Naive thymus-derived CD4-positive, alpha-beta T cell (primary cell): ENCODE data around the gene PTP4A1. TPM values are rescaled to one million over a fixed set of nuclear protein-coding genes. Genes with fewer than 3 reads are reported as not detected.

ENCODE experiments used
- ATAC-seq: fragments of 150-1000 bp; cut with Tn5 transposase; 2 replicates; pipeline ENCODE4 v1.10.0; 2021; ENCODE audit warnings: mild to moderate bottlenecking, moderate library complexity
- CTCF ChIA-PET: fragments of 350-600 bp; sonication (Branson Sonifier 250); formaldehyde crosslinking; loops from one replicate; lab custom pipeline; 2021; ENCODE audit warnings: antibody characterized with exemption; lab: Charles Lee
- POLR2A ChIA-PET: fragments of 350-600 bp; sonication (Branson Sonifier 250); formaldehyde crosslinking; loops from one replicate; lab custom pipeline; 2021; ENCODE audit warnings: antibody characterized with exemption, inconsistent platforms; lab: Charles Lee
- DNase-seq, 9 donors: peaks; one replicate each; pipeline versions ENCODE4 v3.0.0 to v3.0.0-alpha.2; 2020 to 2022; ENCODE audit warnings: mixed read lengths in 1 of 9
- H3K27ac ChIP-seq: one replicate; pipeline ENCODE4 v1.7.0; 2013; ENCODE audit warnings: mild to moderate bottlenecking, low read depth, low read length, moderate library complexity
- H3K27me3 ChIP-seq, 2 donors: one replicate each; pipeline ENCODE4 v1.7.0; 2013; ENCODE audit warnings: low read length in 2 of 2, mild to moderate bottlenecking in 2 of 2, moderate library complexity in 2 of 2; ENCODE audit not compliant: control insufficient read depth in 2 of 2, insufficient read depth in 2 of 2
- H3K36me3 ChIP-seq, 3 experiments: 1 replicate in 2 of 3; 2 replicates in 1 of 3; pipeline ENCODE4 v1.7.0; 2013; ENCODE audit warnings: low read length in 3 of 3, mild to moderate bottlenecking in 3 of 3, moderate library complexity in 1 of 3; ENCODE audit not compliant: insufficient read depth in 3 of 3, control insufficient read depth in 2 of 3
- H3K4me1 ChIP-seq, 2 donors: one replicate each; pipeline ENCODE4 v1.7.0; 2013; ENCODE audit warnings: low read length in 2 of 2, mild to moderate bottlenecking in 2 of 2, moderate library complexity in 1 of 2; ENCODE audit not compliant: control insufficient read depth in 2 of 2, insufficient read depth in 2 of 2
- H3K4me3 ChIP-seq: 2 replicates; pipeline ENCODE4 v1.7.0; 2013; ENCODE audit warnings: mild to moderate bottlenecking, low read length
- H3K9me3 ChIP-seq, 3 experiments: 1 replicate in 2 of 3; 2 replicates in 1 of 3; pipeline ENCODE4 v1.7.0; 2013; ENCODE audit warnings: low read length in 3 of 3; ENCODE audit not compliant: control insufficient read depth in 2 of 3
- H3K27ac Mint-ChIP-seq, 9 donors: one replicate each; pipeline ENCODE4 v1.8.0; 2020 to 2022; ENCODE audit warnings: mixed read lengths in 9 of 9, mild to moderate bottlenecking in 8 of 9, moderate library complexity in 5 of 9, inconsistent platforms in 2 of 9
- H3K27me3 Mint-ChIP-seq, 5 donors: one replicate each; pipeline ENCODE4 v1.8.0; 2021 to 2022; ENCODE audit warnings: mixed read lengths in 5 of 5, mild to moderate bottlenecking in 1 of 5
- H3K36me3 Mint-ChIP-seq, 5 donors: one replicate each; pipeline ENCODE4 v1.8.0; 2020 to 2022; ENCODE audit warnings: mixed read lengths in 5 of 5, mild to moderate bottlenecking in 3 of 5, inconsistent platforms in 1 of 5
- H3K4me1 Mint-ChIP-seq, 7 donors: one replicate each; pipeline ENCODE4 v1.8.0; 2020 to 2022; ENCODE audit warnings: mixed read lengths in 7 of 7, mild to moderate bottlenecking in 3 of 7, inconsistent platforms in 1 of 7
- H3K4me3 Mint-ChIP-seq, 10 donors: one replicate each; pipeline ENCODE4 v1.8.0; 2020 to 2022; ENCODE audit warnings: mild to moderate bottlenecking in 10 of 10, mixed read lengths in 10 of 10, moderate library complexity in 6 of 10, inconsistent platforms in 2 of 10
- H3K9me3 Mint-ChIP-seq, 11 donors: one replicate each; pipeline ENCODE4 v1.8.0; 2020 to 2022; ENCODE audit warnings: mixed read lengths in 11 of 11, mild to moderate bottlenecking in 4 of 11, inconsistent platforms in 1 of 11, moderate library complexity in 1 of 11
- intact Hi-C, 2 donors: fragments of 100-400 bp; cut with micrococcal nuclease; formaldehyde crosslinking; loops; one replicate each; pipeline ENCODE4 v1.15.1; 2023
- polyA plus RNA-seq, 2 donors: library from polyadenylated mRNA; unstranded; fragments of 300-500 nt; fragmentation: Illumina TruSeq; gene quantifications; one replicate each; pipeline ENCODE4 v1.2.3, GENCODE V29; 2021
- total RNA-seq, 6 experiments: library from RNA in 5 of 6; stranded (reverse) in 5 of 6; gene quantifications; 1 replicate in 5 of 6; 2 replicates in 1 of 6; pipeline ENCODE4 v1.2.3 and lab custom pipeline; 2021 to 2026

The PTP4A1 gene
- total and polyA plus RNA-seq, 7 experiments from 2014 or later, result 26.4 to 165 (median 47.5) TPM

DNA sequence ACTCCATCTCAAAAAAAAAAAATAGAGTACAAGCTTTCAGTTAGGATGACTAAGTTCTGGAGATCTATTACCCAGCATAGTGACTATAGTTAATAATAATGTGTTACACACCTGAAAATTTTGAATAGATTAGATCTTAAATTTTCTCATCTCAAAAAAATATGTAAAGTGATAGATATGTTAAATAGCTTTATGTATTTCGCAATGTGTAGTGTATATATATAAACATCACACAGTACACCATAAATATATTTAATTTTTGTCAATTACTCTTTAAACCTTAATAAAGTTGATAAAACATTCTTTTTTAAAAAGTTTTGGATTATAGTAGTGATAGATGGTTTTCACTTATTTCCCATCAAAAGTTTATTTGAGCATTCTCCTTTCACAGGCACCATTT is 25.6 kb upstream of the PTP4A1 start:
- peaks cover 0 to 9% (median 2%) of the 10 kb centered on the region in 11 donors for H3K9me3 Mint-ChIP-seq
- Histone ChIP-seq H3K27me3 (no peaks in the 10 kb centered on the region), H3K4me3 (no peak overlapping the region), H3K4me1 (no peaks in the 10 kb centered on the region), H3K27ac (no peak overlapping the region), H3K9me3 (no peaks in the 10 kb centered on the region), H3K36me3 (no peaks in the 10 kb centered on the region)
- H3K27me3 Mint-ChIP-seq, result peaks cover 10 to 29% (median 17%) of the 10 kb centered on the region in 5 donors
- no peak overlapping the region for H3K4me3 Mint-ChIP-seq
- H3K36me3 Mint-ChIP-seq, result peaks cover 0 to 5% (median 0%) of the 10 kb centered on the region in 5 donors
- intact Hi-C loops, result no loop called here
- no peak for DNase-seq
- H3K4me1 Mint-ChIP-seq, result peaks cover 0 to 6% (median 0%) of the 10 kb centered on the region in 7 donors
- ChIA-PET CTCF (no interaction called here), POLR2A (no interaction called here)
- no peak overlapping the region for H3K27ac Mint-ChIP-seq
- no peak for ATAC-seq

GRCh38 chr6:63549076-63549475 is 23.2 kb upstream of the PTP4A1 start:
- no peak overlapping the region for H3K27ac Mint-ChIP-seq
- peaks cover 0 to 15% (median 6%) of the 10 kb centered on the region in 5 donors for H3K27me3 Mint-ChIP-seq
- CTCF ChIA-PET, result no interaction called here
- no peak overlapping the region for H3K27ac ChIP-seq
- intact Hi-C loops, result no loop called here
- POLR2A ChIA-PET, result no interaction called here
- no peaks in the 10 kb centered on the region for H3K36me3 ChIP-seq
- H3K9me3 Mint-ChIP-seq, result peaks cover 0 to 2% (median 0%) of the 10 kb centered on the region in 11 donors
- H3K36me3 Mint-ChIP-seq, result peaks cover 0 to 1% (median 0%) of the 10 kb centered on the region in 5 donors
- H3K4me3 ChIP-seq, result no peak overlapping the region
- no peak overlapping the region for H3K4me3 Mint-ChIP-seq
- H3K27me3 ChIP-seq, result no peaks in the 10 kb centered on the region
- H3K4me1 Mint-ChIP-seq, result peaks cover 0 to 3% (median 0%) of the 10 kb centered on the region in 7 donors
- H3K9me3 ChIP-seq, result no peaks in the 10 kb centered on the region
- no peaks in the 10 kb centered on the region for H3K4me1 ChIP-seq
- DNase-seq, result no peak
- no peak for ATAC-seq

DNA sequence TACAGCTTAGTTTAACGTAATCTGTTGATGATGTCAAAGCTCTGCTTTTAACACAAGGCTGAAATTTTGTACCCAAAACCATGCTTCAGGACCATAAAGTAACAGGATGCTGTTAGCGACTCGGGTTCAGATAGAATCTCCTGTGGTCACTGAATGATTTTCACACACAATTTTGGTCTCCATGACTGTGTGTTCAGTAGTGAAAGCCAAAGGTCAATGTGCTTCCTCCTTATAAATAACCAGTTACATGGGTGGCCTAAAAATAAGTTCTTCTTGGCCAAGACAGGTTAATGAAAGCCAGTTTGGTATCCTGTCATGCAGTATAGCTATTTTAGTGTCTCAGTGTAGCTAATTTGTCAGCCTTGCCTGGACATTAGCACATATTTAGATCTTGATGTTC is 19.1 kb upstream of the PTP4A1 start:
- intact Hi-C loops, result no loop called here
- H3K4me3 Mint-ChIP-seq, result no peak overlapping the region
- ChIA-PET POLR2A (no interaction called here), CTCF (no interaction called here)
- DNase-seq, result no peak
- Histone ChIP-seq H3K27me3 (no peaks in the 10 kb centered on the region), H3K4me1 (no peaks in the 10 kb centered on the region), H3K4me3 (no peak overlapping the region), H3K36me3 (no peaks in the 10 kb centered on the region), H3K27ac (no peak overlapping the region), H3K9me3 (no peaks in the 10 kb centered on the region)
- ATAC-seq, result no peak
- H3K27ac Mint-ChIP-seq, result no peak overlapping the region
- peaks cover 0 to 1% (median 0%) of the 10 kb centered on the region in 5 donors for H3K36me3 Mint-ChIP-seq
- no peaks in the 10 kb centered on the region for H3K4me1 Mint-ChIP-seq
- H3K27me3 Mint-ChIP-seq, result peaks cover 4 to 20% (median 11%) of the 10 kb centered on the region in 5 donors
- peaks cover 0 to 2% (median 0%) of the 10 kb centered on the region in 11 donors for H3K9me3 Mint-ChIP-seq

- Mint-ChIP-seq H3K27ac (no peak overlapping the region), H3K36me3 (peaks cover 0 to 1% (median 0%) of the 10 kb centered on the region in 5 donors), H3K9me3 (peaks cover 0 to 2% (median 0%) of the 10 kb centered on the region in 11 donors), H3K27me3 (peaks cover 4 to 20% (median 14%) of the 10 kb centered on the region in 5 donors), H3K4me1 (no peaks in the 10 kb centered on the region), H3K4me3 (no peak overlapping the region)
- CTCF ChIA-PET, result no interaction called here
- no peak for ATAC-seq
- Histone ChIP-seq H3K27ac (no peak overlapping the region), H3K4me3 (no peak overlapping the region), H3K36me3 (no peaks in the 10 kb centered on the region), H3K4me1 (no peaks in the 10 kb centered on the region), H3K9me3 (no peaks in the 10 kb centered on the region), H3K27me3 (no peaks in the 10 kb centered on the region)
- intact Hi-C loops, result no loop called here
- POLR2A ChIA-PET, result no interaction called here
- no peak for DNase-seq
Observed at GRCh38 chr6:63553900-63554299, 18.4 kb upstream of the PTP4A1 start.

DNA sequence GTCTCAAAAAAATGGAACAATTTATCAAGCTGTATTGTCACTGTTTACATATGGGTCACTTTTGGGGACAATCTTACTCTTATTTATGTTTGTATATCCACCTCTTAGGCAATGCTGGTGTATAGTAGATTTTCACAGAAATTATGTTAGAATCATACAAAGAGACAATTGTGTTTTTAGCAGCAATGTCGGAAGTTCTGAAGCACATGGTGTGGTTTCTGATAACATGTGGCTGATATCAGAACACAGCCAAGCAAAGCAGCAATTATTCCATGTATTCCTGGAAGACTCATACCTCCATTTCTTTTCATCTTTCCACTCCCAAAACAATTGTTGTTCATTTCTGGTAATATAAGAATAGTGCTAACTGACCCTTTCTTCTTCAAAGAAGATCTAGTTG is 17.5 kb upstream of the PTP4A1 start:
- H3K27ac ChIP-seq, result no peak overlapping the region
- H3K4me3 ChIP-seq, result no peak overlapping the region
- DNase-seq, result no peak
- no peaks in the 10 kb centered on the region for H3K4me1 ChIP-seq
- ATAC-seq, result no peak
- intact Hi-C loops, result no loop called here
- ChIA-PET CTCF (no interaction called here), POLR2A (no interaction called here)
- H3K4me1 Mint-ChIP-seq, result no peaks in the 10 kb centered on the region
- peaks cover 0 to 2% (median 0%) of the 10 kb centered on the region in 11 donors for H3K9me3 Mint-ChIP-seq
- peaks cover 0 to 1% (median 0%) of the 10 kb centered on the region in 5 donors for H3K36me3 Mint-ChIP-seq
- H3K27me3 Mint-ChIP-seq, result peaks cover 4 to 20% (median 15%) of the 10 kb centered on the region in 5 donors
- no peaks in the 10 kb centered on the region for H3K9me3 ChIP-seq
- no peak overlapping the region for H3K4me3 Mint-ChIP-seq
- H3K36me3 ChIP-seq, result no peaks in the 10 kb centered on the region
- H3K27ac Mint-ChIP-seq, result no peak overlapping the region
- H3K27me3 ChIP-seq, result no peaks in the 10 kb centered on the region

- H3K4me1 ChIP-seq, result no peaks in the 10 kb centered on the region
- Mint-ChIP-seq H3K36me3 (peaks cover 0 to 1% (median 0%) of the 10 kb centered on the region in 5 donors), H3K4me3 (no peak overlapping the region), H3K4me1 (peaks cover 0 to 2% (median 0%) of the 10 kb centered on the region in 7 donors), H3K9me3 (peaks cover 0 to 2% (median 0%) of the 10 kb centered on the region in 11 donors), H3K27me3 (peaks cover 4 to 26% (median 20%) of the 10 kb centered on the region in 5 donors), H3K27ac (no peak overlapping the region)
- no peak overlapping the region for H3K27ac ChIP-seq
- no peaks in the 10 kb centered on the region for H3K9me3 ChIP-seq
- intact Hi-C loops, result no loop called here
- CTCF ChIA-PET, result no interaction called here
- ATAC-seq (no peak), DNase-seq (no peak)
- no peaks in the 10 kb centered on the region for H3K36me3 ChIP-seq
- H3K27me3 ChIP-seq, result no peaks in the 10 kb centered on the region
- no peak overlapping the region for H3K4me3 ChIP-seq
- POLR2A ChIA-PET, result no interaction called here
Observed at GRCh38 chr6:63556369-63556768, 15.9 kb upstream of the PTP4A1 start.

DNA sequence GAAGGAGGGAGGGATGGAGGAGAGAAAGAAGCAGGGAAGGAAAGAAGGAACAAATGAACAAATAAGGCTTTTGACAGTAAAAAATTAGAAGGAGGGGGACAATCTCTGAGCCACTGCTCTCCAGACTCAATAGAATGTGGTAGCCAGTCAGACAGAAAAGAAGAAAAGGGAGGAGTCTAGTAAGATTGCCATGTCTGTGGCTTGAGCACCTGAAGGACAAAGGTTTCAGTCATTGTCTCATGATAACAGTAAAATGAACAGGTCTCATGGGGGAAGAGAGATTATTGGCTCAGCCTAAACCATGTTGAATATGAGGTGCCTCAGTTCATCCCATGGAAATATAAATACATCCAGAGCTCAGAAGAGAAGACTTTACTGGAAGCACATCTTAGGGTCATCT is 14.0 kb upstream of the PTP4A1 start:
- ChIA-PET POLR2A (no interaction called here), CTCF (no interaction called here)
- Mint-ChIP-seq H3K4me1 (peaks cover 0 to 3% (median 0%) of the 10 kb centered on the region in 7 donors), H3K36me3 (no peaks in the 10 kb centered on the region), H3K4me3 (no peak overlapping the region), H3K27ac (no peak overlapping the region), H3K27me3 (peaks cover 4 to 27% (median 20%) of the 10 kb centered on the region in 5 donors), H3K9me3 (peaks cover 0 to 1% (median 0%) of the 10 kb centered on the region in 11 donors)
- ATAC-seq (no peak), DNase-seq (no peak)
- Histone ChIP-seq H3K4me1 (no peaks in the 10 kb centered on the region), H3K36me3 (no peaks in the 10 kb centered on the region), H3K27me3 (no peaks in the 10 kb centered on the region), H3K4me3 (no peak overlapping the region), H3K27ac (no peak overlapping the region), H3K9me3 (no peaks in the 10 kb centered on the region)
- intact Hi-C loops, result no loop called here
